ENCODE data around the gene DMAP1. TPM values are rescaled to one million over a fixed set of nuclear protein-coding genes. Genes with fewer than 3 reads are reported as not detected.

Gene DMAP1
- total and polyA plus RNA-seq, 9 of the 15 experiments (the other 6 are each of a cell fraction or from before 2014, with no cell fraction given) = 1.5 to 51.2 (median 30.3) TPM

DNA sequence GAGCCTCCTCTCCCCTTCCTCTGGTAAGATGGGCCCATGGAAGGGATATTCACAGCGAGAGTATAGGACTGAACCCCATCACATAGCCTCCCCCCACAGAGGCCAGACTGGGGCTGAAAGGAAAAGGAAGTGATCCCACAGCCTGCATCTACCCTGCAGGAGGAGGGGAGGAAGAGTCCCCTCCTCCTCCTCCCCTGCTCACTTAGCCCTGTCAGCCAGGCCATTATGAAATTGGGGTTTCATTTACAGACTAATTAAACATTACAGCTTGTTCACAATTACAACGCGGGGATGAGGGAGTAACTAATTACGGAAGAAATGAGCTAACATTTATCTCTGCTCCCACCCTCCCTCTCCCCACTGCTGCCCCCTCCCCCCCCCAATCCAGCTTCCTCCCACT, 25.4 kb downstream of the DMAP1 start (continued):
- TF ChIP-seq, protein P1, sequence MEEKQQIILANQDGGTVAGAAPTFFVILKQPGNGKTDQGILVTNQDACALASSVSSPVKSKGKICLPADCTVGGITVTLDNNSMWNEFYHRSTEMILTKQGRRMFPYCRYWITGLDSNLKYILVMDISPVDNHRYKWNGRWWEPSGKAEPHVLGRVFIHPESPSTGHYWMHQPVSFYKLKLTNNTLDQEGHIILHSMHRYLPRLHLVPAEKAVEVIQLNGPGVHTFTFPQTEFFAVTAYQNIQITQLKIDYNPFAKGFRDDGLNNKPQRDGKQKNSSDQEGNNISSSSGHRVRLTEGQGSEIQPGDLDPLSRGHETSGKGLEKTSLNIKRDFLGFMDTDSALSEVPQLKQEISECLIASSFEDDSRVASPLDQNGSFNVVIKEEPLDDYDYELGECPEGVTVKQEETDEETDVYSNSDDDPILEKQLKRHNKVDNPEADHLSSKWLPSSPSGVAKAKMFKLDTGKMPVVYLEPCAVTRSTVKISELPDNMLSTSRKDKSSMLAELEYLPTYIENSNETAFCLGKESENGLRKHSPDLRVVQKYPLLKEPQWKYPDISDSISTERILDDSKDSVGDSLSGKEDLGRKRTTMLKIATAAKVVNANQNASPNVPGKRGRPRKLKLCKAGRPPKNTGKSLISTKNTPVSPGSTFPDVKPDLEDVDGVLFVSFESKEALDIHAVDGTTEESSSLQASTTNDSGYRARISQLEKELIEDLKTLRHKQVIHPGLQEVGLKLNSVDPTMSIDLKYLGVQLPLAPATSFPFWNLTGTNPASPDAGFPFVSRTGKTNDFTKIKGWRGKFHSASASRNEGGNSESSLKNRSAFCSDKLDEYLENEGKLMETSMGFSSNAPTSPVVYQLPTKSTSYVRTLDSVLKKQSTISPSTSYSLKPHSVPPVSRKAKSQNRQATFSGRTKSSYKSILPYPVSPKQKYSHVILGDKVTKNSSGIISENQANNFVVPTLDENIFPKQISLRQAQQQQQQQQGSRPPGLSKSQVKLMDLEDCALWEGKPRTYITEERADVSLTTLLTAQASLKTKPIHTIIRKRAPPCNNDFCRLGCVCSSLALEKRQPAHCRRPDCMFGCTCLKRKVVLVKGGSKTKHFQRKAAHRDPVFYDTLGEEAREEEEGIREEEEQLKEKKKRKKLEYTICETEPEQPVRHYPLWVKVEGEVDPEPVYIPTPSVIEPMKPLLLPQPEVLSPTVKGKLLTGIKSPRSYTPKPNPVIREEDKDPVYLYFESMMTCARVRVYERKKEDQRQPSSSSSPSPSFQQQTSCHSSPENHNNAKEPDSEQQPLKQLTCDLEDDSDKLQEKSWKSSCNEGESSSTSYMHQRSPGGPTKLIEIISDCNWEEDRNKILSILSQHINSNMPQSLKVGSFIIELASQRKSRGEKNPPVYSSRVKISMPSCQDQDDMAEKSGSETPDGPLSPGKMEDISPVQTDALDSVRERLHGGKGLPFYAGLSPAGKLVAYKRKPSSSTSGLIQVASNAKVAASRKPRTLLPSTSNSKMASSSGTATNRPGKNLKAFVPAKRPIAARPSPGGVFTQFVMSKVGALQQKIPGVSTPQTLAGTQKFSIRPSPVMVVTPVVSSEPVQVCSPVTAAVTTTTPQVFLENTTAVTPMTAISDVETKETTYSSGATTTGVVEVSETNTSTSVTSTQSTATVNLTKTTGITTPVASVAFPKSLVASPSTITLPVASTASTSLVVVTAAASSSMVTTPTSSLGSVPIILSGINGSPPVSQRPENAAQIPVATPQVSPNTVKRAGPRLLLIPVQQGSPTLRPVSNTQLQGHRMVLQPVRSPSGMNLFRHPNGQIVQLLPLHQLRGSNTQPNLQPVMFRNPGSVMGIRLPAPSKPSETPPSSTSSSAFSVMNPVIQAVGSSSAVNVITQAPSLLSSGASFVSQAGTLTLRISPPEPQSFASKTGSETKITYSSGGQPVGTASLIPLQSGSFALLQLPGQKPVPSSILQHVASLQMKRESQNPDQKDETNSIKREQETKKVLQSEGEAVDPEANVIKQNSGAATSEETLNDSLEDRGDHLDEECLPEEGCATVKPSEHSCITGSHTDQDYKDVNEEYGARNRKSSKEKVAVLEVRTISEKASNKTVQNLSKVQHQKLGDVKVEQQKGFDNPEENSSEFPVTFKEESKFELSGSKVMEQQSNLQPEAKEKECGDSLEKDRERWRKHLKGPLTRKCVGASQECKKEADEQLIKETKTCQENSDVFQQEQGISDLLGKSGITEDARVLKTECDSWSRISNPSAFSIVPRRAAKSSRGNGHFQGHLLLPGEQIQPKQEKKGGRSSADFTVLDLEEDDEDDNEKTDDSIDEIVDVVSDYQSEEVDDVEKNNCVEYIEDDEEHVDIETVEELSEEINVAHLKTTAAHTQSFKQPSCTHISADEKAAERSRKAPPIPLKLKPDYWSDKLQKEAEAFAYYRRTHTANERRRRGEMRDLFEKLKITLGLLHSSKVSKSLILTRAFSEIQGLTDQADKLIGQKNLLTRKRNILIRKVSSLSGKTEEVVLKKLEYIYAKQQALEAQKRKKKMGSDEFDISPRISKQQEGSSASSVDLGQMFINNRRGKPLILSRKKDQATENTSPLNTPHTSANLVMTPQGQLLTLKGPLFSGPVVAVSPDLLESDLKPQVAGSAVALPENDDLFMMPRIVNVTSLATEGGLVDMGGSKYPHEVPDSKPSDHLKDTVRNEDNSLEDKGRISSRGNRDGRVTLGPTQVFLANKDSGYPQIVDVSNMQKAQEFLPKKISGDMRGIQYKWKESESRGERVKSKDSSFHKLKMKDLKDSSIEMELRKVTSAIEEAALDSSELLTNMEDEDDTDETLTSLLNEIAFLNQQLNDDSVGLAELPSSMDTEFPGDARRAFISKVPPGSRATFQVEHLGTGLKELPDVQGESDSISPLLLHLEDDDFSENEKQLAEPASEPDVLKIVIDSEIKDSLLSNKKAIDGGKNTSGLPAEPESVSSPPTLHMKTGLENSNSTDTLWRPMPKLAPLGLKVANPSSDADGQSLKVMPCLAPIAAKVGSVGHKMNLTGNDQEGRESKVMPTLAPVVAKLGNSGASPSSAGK (IDR thresholded peaks at IDR 0.05) = no peak
- TF ChIP-seq ZNF212 (CRISPR knock-in tag; IDR thresholded peaks at IDR 0.05) = no peak
- TF ChIP-seq ZFX (CRISPR knock-in tag; IDR thresholded peaks at IDR 0.05) = no peak

All from K562 (cell line).